ENCODE measurements around the gene RBM19. TPM values are rescaled to one million over a fixed set of nuclear protein-coding genes. Genes with fewer than 3 reads are reported as not detected.
"Not testable (repeated sequence)": the region's sequence is repeated elsewhere in the genome, so short reads cannot be mapped to it uniquely, and the experiment has no call there.

The RBM19 gene
- total RNA-seq, 8 experiments from 2014 or later, result 9.0 to 51.7 (median 20.2) TPM

DNA sequence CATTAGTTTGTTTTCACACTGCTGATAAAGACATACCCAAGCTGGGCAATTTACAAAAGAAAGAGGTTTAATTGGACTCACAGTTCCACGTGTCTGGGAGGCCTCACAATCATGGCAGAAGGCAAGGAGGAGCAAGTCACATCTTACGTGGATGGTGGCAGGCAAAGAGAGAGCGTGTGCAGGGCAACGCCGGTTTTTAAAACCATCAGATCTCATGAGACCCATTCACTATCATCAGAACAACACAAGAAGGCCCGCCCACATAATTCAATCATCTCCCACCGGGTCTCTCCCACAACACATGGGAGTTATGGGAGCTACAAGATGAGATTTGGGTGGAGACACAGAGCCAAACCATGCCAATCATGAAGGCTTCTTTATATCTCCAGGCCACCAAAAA, 34.1 kb upstream of the RBM19 start:
- H3K4me3 ChIP-seq; in situ Hi-C loops (cut with MboI; ENCODE audit: low pct_unique_long_range_greater_than_20kb in 2 of 9, low sequenced_read_pairs in 9 of 9, unreplicated experiment in 9 of 9); H3K27ac ChIP-seq; H3K4me1 ChIP-seq (replicated peaks in 1 of 2); ATAC-seq (replicated peaks in 6 of 8): not testable (repeated sequence)
- WGBS, 10 experiments, result 25 to 83% (median 70%) methylated on average over 2 to 5 of the region's 7 CpGs; no CpG with 5 or more reads in 3 of the 10 experiments

DNA sequence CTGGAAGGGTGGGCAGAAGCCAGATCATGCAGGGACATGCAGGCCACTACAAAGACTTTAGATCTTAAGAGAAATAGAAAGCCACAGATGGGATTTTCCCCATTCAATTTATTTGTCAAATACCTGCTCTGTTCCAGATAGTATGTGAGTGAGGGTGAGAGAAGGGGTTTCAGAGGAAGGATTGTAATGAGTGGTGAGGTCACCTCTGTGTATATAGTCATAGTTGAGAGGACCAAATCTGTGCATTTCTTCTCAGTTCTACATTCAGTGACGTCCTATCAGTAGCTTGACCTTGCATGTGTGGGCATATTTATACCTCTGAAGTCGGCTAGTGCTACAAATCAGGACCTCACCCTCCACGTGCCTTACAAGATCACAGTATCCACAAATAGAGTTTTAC, 31.2 kb upstream of the RBM19 start:
- H3K4me1 ChIP-seq (replicated peaks in 1 of 2), result no peaks in the 10 kb centered on the region
- no peak overlapping the region for H3K27ac ChIP-seq
- ATAC-seq (replicated peaks in 6 of 8), result no peak
- in situ Hi-C loops (cut with MboI; ENCODE audit: low pct_unique_long_range_greater_than_20kb in 2 of 9, low sequenced_read_pairs in 9 of 9, unreplicated experiment in 9 of 9), result loop anchor here in 5 of 9 experiments (25.0 kb wide), 2 partner anchors 515 to 1915 kb away; no protein-coding TSS in a partner anchor
- H3K4me3 ChIP-seq, result no peak overlapping the region
- 0 to 61% (median 43%) methylated on average over 1 to 3 of the region's 3 CpGs; no CpG with 5 or more reads in 2 of the 10 experiments for WGBS, 10 experiments

DNA sequence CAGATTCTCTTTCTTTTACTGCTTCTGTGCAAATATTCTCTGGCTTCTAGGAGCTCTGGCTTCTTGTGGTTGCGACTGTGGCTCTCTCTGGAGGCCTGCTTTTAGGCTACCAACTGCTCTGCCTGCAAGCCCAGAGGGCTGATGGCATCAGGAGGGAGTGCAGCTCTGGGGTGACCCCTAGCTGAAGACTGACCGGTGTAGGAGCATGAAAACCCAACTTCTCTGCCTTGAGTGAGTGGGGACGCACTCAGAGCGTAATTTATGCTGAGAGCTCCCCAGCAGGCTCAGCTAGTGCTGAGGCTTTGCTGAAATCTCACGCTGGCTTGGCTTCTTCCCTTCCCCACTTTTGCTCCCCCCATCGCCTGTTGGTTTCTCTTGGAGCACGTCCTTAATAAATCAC, 29.9 kb upstream of the RBM19 start:
- ATAC-seq (replicated peaks in 6 of 8), result peak in 2 of 8 experiments; percentile 44 to 55

DNA sequence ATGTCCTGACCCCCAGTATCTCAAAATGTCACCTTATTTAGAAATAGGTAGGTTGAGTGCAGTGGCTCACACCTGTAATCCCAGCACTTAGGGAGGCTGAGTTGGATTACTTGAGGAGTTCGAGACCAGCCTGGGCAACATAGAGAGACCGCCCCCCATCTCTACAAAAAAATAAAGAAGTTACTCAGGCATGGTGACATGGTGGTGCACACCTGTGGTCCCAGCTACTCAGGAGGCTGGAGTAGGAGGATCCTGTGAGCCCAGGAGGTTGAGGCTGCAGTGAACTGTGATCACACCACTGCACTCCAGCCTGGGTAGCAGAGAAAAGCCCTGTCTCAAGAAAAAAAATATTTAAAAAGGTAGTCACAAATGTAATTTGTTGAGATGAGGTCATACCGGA, 27.9 kb upstream of the RBM19 start:
- WGBS, 10 experiments, result 0 to 86% (median 80%) methylated on average over 1 to 3 of the region's 3 CpGs; no CpG with 5 or more reads in 4 of the 10 experiments
- in situ Hi-C loops (cut with MboI; ENCODE audit: low pct_unique_long_range_greater_than_20kb in 2 of 9, low sequenced_read_pairs in 9 of 9, unreplicated experiment in 9 of 9), result loop anchor here in 5 of 9 experiments (25.0 kb wide), 2 partner anchors 518 to 1918 kb away; no protein-coding TSS in a partner anchor
- no peak for ATAC-seq (replicated peaks in 6 of 8)

More for the DNA sequence above, 29.9 kb upstream of the RBM19 start:
- in situ Hi-C loops (cut with MboI; ENCODE audit: low pct_unique_long_range_greater_than_20kb in 2 of 9, low sequenced_read_pairs in 9 of 9, unreplicated experiment in 9 of 9), result loop anchor here in 5 of 9 experiments (25.0 kb wide), 2 partner anchors 516 to 1916 kb away; no protein-coding TSS in a partner anchor
- H3K4me1 ChIP-seq (replicated peaks in 1 of 2), result no peaks in the 10 kb centered on the region
- H3K27ac ChIP-seq, result no peak overlapping the region
- WGBS, 10 experiments, result 0 to 50% (median 13%) methylated on average over 1 to 7 of the region's 7 CpGs; no CpG with 5 or more reads in 6 of the 10 experiments
- H3K4me3 ChIP-seq, result no peak overlapping the region

DNA sequence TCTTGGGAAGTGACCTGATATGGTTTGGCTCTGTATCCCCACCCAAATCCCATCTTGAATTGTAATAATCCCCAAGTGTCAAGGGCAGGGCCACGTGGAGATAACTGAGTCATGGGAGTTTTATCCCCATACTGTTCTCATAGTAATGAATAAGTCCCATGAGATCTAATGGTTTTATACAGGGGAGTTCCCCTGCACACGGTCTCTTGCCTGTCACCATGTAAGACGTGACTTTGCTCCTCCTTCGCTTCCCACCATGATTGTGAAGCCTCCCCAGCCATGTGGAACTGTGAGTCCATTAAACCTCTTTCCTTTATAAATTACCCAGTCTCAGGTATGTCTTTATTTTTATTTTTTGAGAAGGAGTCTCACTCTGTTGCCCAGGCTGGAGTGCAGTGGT, 26.6 kb upstream of the RBM19 start:
- not testable (repeated sequence) for H3K4me3 ChIP-seq; H3K4me1 ChIP-seq (replicated peaks in 1 of 2); H3K27ac ChIP-seq
- ATAC-seq (replicated peaks in 6 of 8), result peak in 2 of 8 experiments; percentile 12 to 20
- in situ Hi-C loops (cut with MboI; ENCODE audit: low pct_unique_long_range_greater_than_20kb in 2 of 9, low sequenced_read_pairs in 9 of 9, unreplicated experiment in 9 of 9), result loop anchor here in 5 of 9 experiments (25.0 kb wide), 2 partner anchors 520 to 1920 kb away; no protein-coding TSS in a partner anchor
- WGBS, 10 experiments, result 0 to 93% (median 56%) methylated on average over 1 to 3 of the region's 4 CpGs; no CpG with 5 or more reads in 6 of the 10 experiments

More for the DNA sequence above, 27.9 kb upstream of the RBM19 start:
- Histone ChIP-seq H3K27ac (no peak overlapping the region), H3K4me1 (replicated peaks in 1 of 2) (no peaks in the 10 kb centered on the region), H3K4me3 (no peak overlapping the region)

DNA sequence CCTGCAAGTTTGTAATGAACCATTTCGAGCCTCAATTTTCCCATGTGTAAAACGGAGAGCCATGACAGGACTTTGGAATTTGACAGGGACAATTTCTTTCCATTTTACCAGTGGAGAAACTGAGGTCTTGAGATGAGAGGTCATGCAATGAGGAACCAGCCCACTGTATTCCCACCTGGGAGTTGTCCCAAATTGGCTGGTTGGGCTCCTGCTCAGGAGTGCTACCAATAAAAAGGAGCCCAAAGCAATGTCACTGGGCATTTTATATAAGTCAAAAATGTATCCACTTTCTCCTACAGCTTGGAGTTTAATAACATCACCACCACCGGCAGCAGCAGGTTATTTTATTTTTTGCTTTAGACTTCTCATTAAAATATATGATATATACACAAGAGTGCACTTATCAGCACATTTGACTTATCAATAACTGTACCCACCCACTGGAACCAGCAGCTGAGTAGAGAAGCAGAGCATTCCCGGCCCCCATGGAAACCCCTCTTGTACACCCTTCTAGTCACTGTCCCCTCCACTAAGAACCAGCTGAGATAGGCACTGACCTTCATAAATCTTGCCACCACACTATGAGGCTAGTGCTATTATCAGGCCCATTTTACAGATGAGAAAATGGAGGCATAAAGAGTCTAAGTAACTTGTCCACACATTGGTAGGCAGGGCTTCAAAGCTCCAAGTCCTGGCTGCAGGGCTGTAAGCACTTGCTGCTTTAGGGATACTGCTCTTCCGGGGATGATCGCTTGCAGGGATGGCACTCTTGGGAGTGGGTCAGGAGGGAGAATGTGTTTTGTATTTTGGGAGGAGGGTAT, 25.3 kb upstream of the RBM19 start:
- WGBS, 10 experiments, result 31 to 95% (median 64%) methylated on average over 2 to 6 of the region's 6 CpGs; no CpG with 5 or more reads in 1 of the 10 experiments
- in situ Hi-C loops (cut with MboI; ENCODE audit: low pct_unique_long_range_greater_than_20kb in 2 of 9, low sequenced_read_pairs in 9 of 9, unreplicated experiment in 9 of 9), result loop anchor here in 5 of 9 experiments (25.0 kb wide), 2 partner anchors 521 to 1921 kb away; no protein-coding TSS in a partner anchor
- no peak for ATAC-seq (replicated peaks in 6 of 8)
- no peak overlapping the region for H3K4me3 ChIP-seq
- no peak overlapping the region for H3K27ac ChIP-seq
- no peaks in the 10 kb centered on the region for H3K4me1 ChIP-seq (replicated peaks in 1 of 2)

- in situ Hi-C loops (cut with MboI; ENCODE audit: low pct_unique_long_range_greater_than_20kb in 2 of 9, low sequenced_read_pairs in 9 of 9, unreplicated experiment in 9 of 9), result loop anchor here in 5 of 9 experiments (25.0 kb wide), 2 partner anchors 522 to 1922 kb away; no protein-coding TSS in a partner anchor
- H3K4me3 ChIP-seq, result no peak overlapping the region
- ATAC-seq (replicated peaks in 6 of 8), result peak in 3 of 8 experiments; percentile 58 to 88 (median 88)
- no peak overlapping the region for H3K27ac ChIP-seq
- H3K4me1 ChIP-seq (replicated peaks in 1 of 2), result no peaks in the 10 kb centered on the region
- WGBS, 10 experiments, result 0 to 75% (median 32%) methylated on average over 1 to 4 of the region's 10 CpGs
Observed at GRCh38 chr12:113990250-113991223, 24.4 kb upstream of the RBM19 start.

DNA sequence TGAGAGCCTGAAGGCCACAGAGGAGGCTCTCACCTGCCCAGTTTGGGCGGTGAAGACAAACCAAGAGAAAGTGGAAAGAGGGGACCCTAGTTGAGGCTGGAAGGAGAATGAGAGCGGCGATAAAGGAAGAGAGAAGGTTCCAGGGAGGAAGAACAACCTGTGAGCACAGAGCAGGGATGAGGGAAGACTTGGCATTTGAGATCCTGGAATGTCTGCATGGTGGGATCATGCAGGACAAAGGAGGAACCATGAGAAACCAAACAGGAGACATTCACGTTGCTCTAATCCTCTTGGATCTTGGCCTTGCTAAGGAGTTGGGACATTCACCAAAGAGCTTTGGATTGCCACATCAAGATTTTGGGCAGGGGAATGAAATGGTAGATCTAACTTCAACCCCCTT, 22.9 kb upstream of the RBM19 start:
- ATAC-seq (replicated peaks in 6 of 8), result no peak
- WGBS, 10 experiments, result 56 to 93% (median 80%) methylated on average over 1 to 4 of the region's 4 CpGs; no CpG with 5 or more reads in 2 of the 10 experiments
- Histone ChIP-seq H3K4me3 (no peak overlapping the region), H3K4me1 (replicated peaks in 1 of 2) (no peaks in the 10 kb centered on the region), H3K27ac (no peak overlapping the region)
- in situ Hi-C loops (cut with MboI; ENCODE audit: low pct_unique_long_range_greater_than_20kb in 2 of 9, low sequenced_read_pairs in 9 of 9, unreplicated experiment in 9 of 9), result loop anchor here in 6 of 9 experiments (10.0 to 25.0 kb wide), 3 partner anchors 523 to 1923 kb away; no protein-coding TSS in a partner anchor

- no peaks in the 10 kb centered on the region for H3K4me1 ChIP-seq (replicated peaks in 1 of 2)
- in situ Hi-C loops (cut with MboI; ENCODE audit: low pct_unique_long_range_greater_than_20kb in 2 of 9, low sequenced_read_pairs in 9 of 9, unreplicated experiment in 9 of 9), result loop anchor here in 6 of 9 experiments (10.0 to 25.0 kb wide), 3 partner anchors 524 to 1924 kb away; no protein-coding TSS in a partner anchor
- H3K4me3 ChIP-seq, result no peak overlapping the region
- WGBS, 10 experiments, result 48 to 100% (median 76%) methylated on average over 1 to 4 of the region's 4 CpGs; no CpG with 5 or more reads in 1 of the 10 experiments
- no peak overlapping the region for H3K27ac ChIP-seq
- ATAC-seq (replicated peaks in 6 of 8), result no peak
Observed at GRCh38 chr12:113988064-113988451, 21.9 kb upstream of the RBM19 start.

DNA sequence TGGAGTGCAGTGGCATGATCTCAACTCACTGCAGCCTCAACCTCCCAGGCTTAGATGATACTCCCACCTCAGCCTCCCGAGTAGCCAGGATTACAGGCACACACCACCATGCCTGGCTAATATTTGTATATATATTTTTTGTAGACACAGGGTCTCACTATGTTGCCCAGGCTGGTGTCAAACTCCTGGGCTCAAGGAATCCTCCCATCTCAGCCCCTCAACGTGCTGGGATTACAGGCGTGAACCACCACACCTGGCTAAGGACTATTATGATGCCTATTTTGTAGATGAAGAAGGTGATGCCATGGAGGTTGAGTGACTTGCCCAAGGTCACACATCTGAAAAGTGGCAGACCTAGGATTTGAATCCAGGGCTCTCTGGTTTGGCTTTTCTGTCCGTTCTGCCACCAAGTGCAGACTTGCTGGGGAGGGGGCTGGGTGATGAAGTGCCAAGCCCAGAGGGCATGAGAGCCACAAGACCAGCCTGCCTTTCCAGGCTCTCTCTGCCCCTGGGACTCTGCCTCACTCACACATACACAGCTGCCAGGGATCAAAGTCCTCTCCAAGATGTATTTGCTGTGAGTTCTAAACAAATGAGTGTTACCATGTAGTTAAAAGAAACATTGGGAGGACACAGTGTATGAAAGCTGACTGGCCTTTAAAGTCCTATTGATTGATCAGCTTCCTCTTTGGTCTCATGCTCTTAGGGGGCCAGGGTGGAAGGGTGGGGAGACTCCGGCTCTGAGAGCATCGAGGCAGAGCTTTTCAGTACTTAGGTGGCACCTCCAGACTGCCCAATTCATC, 21.3 kb upstream of the RBM19 start:
- no peak for ATAC-seq (replicated peaks in 6 of 8)
- 10 to 80% (median 43%) methylated on average over 1 to 6 of the region's 6 CpGs; no CpG with 5 or more reads in 2 of the 10 experiments for WGBS, 10 experiments
- in situ Hi-C loops (cut with MboI; ENCODE audit: low pct_unique_long_range_greater_than_20kb in 2 of 9, low sequenced_read_pairs in 9 of 9, unreplicated experiment in 9 of 9), result loop anchor here in 6 of 9 experiments (10.0 to 25.0 kb wide), 3 partner anchors 525 to 1925 kb away; no protein-coding TSS in a partner anchor
- no peak overlapping the region for H3K27ac ChIP-seq
- no peaks in the 10 kb centered on the region for H3K4me1 ChIP-seq (replicated peaks in 1 of 2)
- no peak overlapping the region for H3K4me3 ChIP-seq

DNA sequence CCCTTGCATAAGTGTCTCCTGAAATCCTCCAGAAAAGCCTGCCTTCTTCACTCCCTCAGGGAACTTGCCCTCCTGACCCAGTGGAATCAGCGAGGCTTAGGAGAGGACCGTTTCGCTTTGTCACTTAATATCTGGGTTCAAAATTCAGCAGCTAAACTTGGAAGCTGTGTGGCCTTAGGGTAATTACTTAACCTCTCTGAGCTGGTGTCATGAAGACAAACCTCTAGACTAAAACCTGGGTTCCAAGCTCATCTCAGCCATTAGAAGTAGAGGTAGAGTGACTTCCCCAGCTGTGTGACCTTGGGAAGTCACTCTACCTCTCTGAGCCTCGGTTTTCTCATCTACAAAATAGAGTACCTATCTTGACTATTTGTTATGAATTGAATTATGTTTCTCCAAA, 18.3 kb upstream of the RBM19 start:
- H3K27ac ChIP-seq, result no peak overlapping the region
- 42 to 100% (median 80%) methylated on average over 1 to 4 of the region's 4 CpGs; no CpG with 5 or more reads in 2 of the 10 experiments for WGBS, 10 experiments
- in situ Hi-C loops (cut with MboI; ENCODE audit: low pct_unique_long_range_greater_than_20kb in 2 of 9, low sequenced_read_pairs in 9 of 9, unreplicated experiment in 9 of 9), result loop anchor here in 6 of 9 experiments (10.0 to 25.0 kb wide), 3 partner anchors 528 to 1928 kb away; no protein-coding TSS in a partner anchor

More for the DNA sequence above, 18.3 kb upstream of the RBM19 start:
- Histone ChIP-seq H3K4me1 (replicated peaks in 1 of 2) (no peaks in the 10 kb centered on the region), H3K4me3 (no peak overlapping the region)
- no peak for ATAC-seq (replicated peaks in 6 of 8)

Data from motor neuron (in vitro differentiated cells).